ENCODE data around the gene OR10H1.
"Not testable (repeated sequence)": the region's sequence is repeated elsewhere in the genome, so short reads cannot be mapped to it uniquely, and the experiment has no call there.

OR10H1 gene

DNA sequence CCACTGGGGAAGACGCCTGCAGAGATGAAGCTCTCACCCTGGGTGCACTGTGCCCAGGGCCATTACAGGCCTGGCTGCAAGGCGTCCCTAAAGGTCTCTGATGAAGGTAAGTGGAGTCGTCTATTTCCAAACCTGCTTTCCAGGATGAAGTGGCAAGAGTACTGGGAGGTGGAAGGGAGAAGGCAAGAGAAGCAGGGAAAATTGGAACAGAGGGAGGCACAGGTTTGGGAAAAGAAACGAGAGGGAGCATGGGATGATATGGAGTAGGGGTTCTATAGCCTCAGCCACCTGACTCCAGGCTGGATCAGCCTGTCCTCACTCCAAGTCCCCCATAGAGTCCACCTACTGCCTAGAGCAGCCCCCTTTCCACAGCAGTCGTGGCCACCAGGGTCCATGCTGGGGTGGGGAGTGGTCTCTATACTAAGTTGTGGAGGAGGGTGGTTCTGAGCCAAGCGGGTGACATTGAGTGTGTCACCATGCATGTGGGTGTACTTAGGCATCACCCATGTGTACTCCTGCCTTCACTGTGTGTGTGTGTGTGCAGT, 27.8 kb downstream of the OR10H1 start, which contains the start of gene OR10H5:
Gene OR10H5, plus strand, starts transcription at position 51 of the 545 bp plus-strand sequence. CDS start 6,388 bp downstream, outside the sequence.
- Histone ChIP-seq H3K27ac (ENCODE audit: low read depth, low read length) (no peak within 1 kb of the TSS), H3K4me2 (ENCODE audit: low read depth, low read length, poor library complexity, severe bottlenecking) (no peak within 1 kb of the TSS), H2AFZ (ENCODE audit: low read depth, low read length, severe bottlenecking) (no peak within 1 kb of the TSS), H3K36me3 (ENCODE audit: low read length) (no peaks in the 10 kb centered on the region), H3K4me3 (ENCODE audit: insufficient read depth, low read length, poor library complexity, severe bottlenecking) (no peak within 1 kb of the TSS), H3K79me2 (ENCODE audit: insufficient read depth, low read length) (no peaks in the 10 kb centered on the region), H3K9me2 (replicated peaks; ENCODE audit: insufficient read depth, low read length) (no peaks in the 10 kb centered on the region), H3K27me3 (ENCODE audit: low read length) (no peaks in the 10 kb centered on the region), H3F3A (ENCODE audit: insufficient read depth) (no peaks in the 10 kb centered on the region), H3K9me3 (ENCODE audit: insufficient read depth, low read length) (no peaks in the 10 kb centered on the region), H4K20me1 (ENCODE audit: low read depth, low read length) (no peaks in the 10 kb centered on the region), H3K9ac (ENCODE audit: low read length) (no peak within 1 kb of the TSS)
- TF ChIP-seq, protein P1, sequence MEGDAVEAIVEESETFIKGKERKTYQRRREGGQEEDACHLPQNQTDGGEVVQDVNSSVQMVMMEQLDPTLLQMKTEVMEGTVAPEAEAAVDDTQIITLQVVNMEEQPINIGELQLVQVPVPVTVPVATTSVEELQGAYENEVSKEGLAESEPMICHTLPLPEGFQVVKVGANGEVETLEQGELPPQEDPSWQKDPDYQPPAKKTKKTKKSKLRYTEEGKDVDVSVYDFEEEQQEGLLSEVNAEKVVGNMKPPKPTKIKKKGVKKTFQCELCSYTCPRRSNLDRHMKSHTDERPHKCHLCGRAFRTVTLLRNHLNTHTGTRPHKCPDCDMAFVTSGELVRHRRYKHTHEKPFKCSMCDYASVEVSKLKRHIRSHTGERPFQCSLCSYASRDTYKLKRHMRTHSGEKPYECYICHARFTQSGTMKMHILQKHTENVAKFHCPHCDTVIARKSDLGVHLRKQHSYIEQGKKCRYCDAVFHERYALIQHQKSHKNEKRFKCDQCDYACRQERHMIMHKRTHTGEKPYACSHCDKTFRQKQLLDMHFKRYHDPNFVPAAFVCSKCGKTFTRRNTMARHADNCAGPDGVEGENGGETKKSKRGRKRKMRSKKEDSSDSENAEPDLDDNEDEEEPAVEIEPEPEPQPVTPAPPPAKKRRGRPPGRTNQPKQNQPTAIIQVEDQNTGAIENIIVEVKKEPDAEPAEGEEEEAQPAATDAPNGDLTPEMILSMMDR (IDR thresholded peaks at IDR 0.05; ENCODE audit: insufficient read depth, low read length, poor library complexity, severe bottlenecking), result no peak
- TF ChIP-seq EZH2phosphoT487 (conservative IDR thresholded peaks at IDR 0.05; ENCODE audit: low read length), result no peak

GRCh38 chr19:15782896-15783295, 32.6 kb downstream of the OR10H1 start:
- H3K9ac ChIP-seq (ENCODE audit: low read length); H3K27me3 ChIP-seq (ENCODE audit: low read length): not testable (repeated sequence)

GRCh38 chr19:15782211-15782610, 33.3 kb downstream of the OR10H1 start:
- Histone ChIP-seq H4K20me1 (ENCODE audit: low read depth, low read length) (no peaks in the 10 kb centered on the region), H3K36me3 (ENCODE audit: low read length) (no peaks in the 10 kb centered on the region), H3K27ac (ENCODE audit: low read depth, low read length) (no peak overlapping the region), H3K9me2 (replicated peaks; ENCODE audit: insufficient read depth, low read length) (no peaks in the 10 kb centered on the region), H3K9ac (ENCODE audit: low read length) (no peak overlapping the region), H2AFZ (ENCODE audit: low read depth, low read length, severe bottlenecking) (no peak overlapping the region), H3K4me3 (ENCODE audit: insufficient read depth, low read length, poor library complexity, severe bottlenecking) (no peak overlapping the region), H3F3A (ENCODE audit: insufficient read depth) (no peaks in the 10 kb centered on the region), H3K4me2 (ENCODE audit: low read depth, low read length, poor library complexity, severe bottlenecking) (no peak overlapping the region), H3K9me3 (ENCODE audit: insufficient read depth, low read length) (no peaks in the 10 kb centered on the region), H3K79me2 (ENCODE audit: insufficient read depth, low read length) (no peaks in the 10 kb centered on the region), H3K27me3 (ENCODE audit: low read length) (no peaks in the 10 kb centered on the region)
- no peak for TF ChIP-seq EZH2phosphoT487 (conservative IDR thresholded peaks at IDR 0.05; ENCODE audit: low read length)
- TF ChIP-seq, protein P1 (IDR thresholded peaks at IDR 0.05; ENCODE audit: insufficient read depth, low read length, poor library complexity, severe bottlenecking), result no peak

More at GRCh38 chr19:15782896-15783295, 32.6 kb downstream of the OR10H1 start:
- not testable (repeated sequence) for H4K20me1 ChIP-seq (ENCODE audit: low read depth, low read length); H3F3A ChIP-seq (ENCODE audit: insufficient read depth); H3K27ac ChIP-seq (ENCODE audit: low read depth, low read length); H3K36me3 ChIP-seq (ENCODE audit: low read length); H3K4me2 ChIP-seq (ENCODE audit: low read depth, low read length, poor library complexity, severe bottlenecking); H3K9me2 ChIP-seq (replicated peaks; ENCODE audit: insufficient read depth, low read length); H3K9me3 ChIP-seq (ENCODE audit: insufficient read depth, low read length); H3K4me3 ChIP-seq (ENCODE audit: insufficient read depth, low read length, poor library complexity, severe bottlenecking); H2AFZ ChIP-seq (ENCODE audit: low read depth, low read length, severe bottlenecking); H3K79me2 ChIP-seq (ENCODE audit: insufficient read depth, low read length)

- Histone ChIP-seq H3K4me2 (ENCODE audit: low read depth, low read length, poor library complexity, severe bottlenecking) (no peak overlapping the region), H3K4me3 (ENCODE audit: insufficient read depth, low read length, poor library complexity, severe bottlenecking) (no peak overlapping the region), H3K27ac (ENCODE audit: low read depth, low read length) (no peak overlapping the region), H2AFZ (ENCODE audit: low read depth, low read length, severe bottlenecking) (no peak overlapping the region), H3K27me3 (ENCODE audit: low read length) (no peaks in the 10 kb centered on the region), H3K79me2 (ENCODE audit: insufficient read depth, low read length) (no peaks in the 10 kb centered on the region), H3K9me2 (replicated peaks; ENCODE audit: insufficient read depth, low read length) (no peaks in the 10 kb centered on the region), H3K36me3 (ENCODE audit: low read length) (no peaks in the 10 kb centered on the region), H3K9ac (ENCODE audit: low read length) (no peak overlapping the region), H3F3A (ENCODE audit: insufficient read depth) (no peaks in the 10 kb centered on the region), H3K9me3 (ENCODE audit: insufficient read depth, low read length) (no peaks in the 10 kb centered on the region), H4K20me1 (ENCODE audit: low read depth, low read length) (no peaks in the 10 kb centered on the region)
- no peak for TF ChIP-seq EZH2phosphoT487 (conservative IDR thresholded peaks at IDR 0.05; ENCODE audit: low read length)
- TF ChIP-seq, protein P1 (IDR thresholded peaks at IDR 0.05; ENCODE audit: insufficient read depth, low read length, poor library complexity, severe bottlenecking), result no peak
Measured at GRCh38 chr19:15781661-15782060, 33.8 kb downstream of the OR10H1 start.
